ENCODE results near the gene GOLGA2.
"Not testable (repeated sequence)": the region's sequence is repeated elsewhere in the genome, so short reads cannot be mapped to it uniquely, and the experiment has no call there.

GOLGA2 gene

DNA sequence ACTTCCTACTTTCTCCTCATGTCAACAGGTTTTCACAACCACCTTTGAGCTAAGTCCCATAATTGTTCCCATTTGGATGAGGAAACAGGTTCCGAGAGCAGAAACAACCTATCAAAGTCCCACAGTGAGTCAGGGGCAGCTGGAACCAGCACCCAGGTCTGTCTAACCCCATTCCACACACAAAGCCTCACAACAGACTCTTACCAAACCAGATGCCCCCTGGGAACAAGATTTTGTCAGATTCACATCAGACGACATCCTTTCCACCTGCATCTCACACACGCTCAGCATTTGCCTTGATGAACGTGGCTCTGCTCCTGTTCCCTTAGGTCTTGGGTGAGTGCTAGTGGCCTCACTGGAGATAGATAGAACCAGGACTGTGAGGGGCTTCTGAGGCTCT, 17.3 kb upstream of the GOLGA2 start:
- DNase-seq (ENCODE audit: low read depth in 2 of 2, low spot score in 1 of 2) = no peak

- no peak for DNase-seq (ENCODE audit: low read depth in 2 of 2, low spot score in 1 of 2)
These were observed 16.2 kb upstream of the GOLGA2 start for GRCh38 chr9:128292009-128292408.

- DNase-seq (ENCODE audit: low read depth in 2 of 2, low spot score in 1 of 2) = no peak
These were observed 12.6 kb upstream of the GOLGA2 start for GRCh38 chr9:128288273-128289004.

DNA sequence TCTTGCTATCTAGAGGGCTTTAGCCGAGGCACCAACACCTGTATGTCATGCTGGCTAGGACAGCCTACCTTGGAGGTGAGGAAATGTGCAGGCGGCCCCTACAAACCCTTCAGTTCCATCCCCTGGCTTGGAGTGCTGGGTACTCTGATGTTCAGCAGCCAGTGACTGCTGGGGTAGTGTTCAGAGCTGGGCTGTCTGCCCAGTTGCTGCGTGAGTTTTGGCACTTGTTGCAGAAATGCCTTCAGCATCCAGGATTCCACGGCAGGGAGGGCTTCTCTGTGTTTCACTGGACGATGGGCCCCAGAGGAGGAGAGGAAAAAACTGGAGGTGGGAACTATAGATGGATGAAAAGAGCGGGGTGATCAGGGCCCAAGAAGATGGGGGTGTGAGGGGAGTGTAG, 10.6 kb upstream of the GOLGA2 start:
- no peak for DNase-seq (ENCODE audit: low read depth in 2 of 2, low spot score in 1 of 2)

DNA sequence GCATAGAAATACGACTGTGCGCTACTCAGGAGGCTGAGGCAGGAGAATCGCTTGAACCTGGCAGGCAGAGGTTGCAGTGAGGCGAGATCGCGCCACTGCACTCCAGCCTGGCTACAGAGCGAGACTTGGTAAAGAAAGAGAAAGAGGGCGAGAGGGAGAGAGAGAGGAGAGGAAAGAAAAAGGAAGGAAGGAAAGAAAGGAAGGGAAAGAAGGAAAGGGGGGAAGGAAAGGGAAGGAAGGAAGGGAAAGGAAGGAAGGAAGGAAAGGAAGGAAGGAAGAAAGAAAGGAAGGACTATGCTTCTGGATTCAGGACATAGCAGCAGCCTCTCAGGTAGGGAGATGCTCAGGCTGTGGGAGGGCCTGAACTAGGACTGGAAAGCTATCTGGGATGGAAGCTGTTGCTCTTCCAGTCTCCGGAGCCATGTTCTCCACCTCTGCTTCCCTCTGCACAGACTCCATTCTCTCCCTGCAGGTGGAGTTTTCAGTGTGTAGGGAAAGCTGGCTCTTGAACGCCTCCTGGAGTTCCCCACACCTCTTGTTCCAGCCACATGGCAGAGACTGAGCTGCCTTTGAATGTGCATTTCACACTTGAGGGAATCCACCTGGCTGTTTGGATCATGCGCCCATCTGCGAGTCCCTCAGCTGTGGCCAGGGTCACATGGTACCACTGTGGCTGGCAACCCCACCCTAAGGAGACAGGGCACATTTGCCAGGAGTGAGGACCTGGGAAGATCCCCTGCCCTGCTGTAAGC, 9.4 kb upstream of the GOLGA2 start:
- no peak for DNase-seq (ENCODE audit: low read depth in 2 of 2, low spot score in 1 of 2)

DNA sequence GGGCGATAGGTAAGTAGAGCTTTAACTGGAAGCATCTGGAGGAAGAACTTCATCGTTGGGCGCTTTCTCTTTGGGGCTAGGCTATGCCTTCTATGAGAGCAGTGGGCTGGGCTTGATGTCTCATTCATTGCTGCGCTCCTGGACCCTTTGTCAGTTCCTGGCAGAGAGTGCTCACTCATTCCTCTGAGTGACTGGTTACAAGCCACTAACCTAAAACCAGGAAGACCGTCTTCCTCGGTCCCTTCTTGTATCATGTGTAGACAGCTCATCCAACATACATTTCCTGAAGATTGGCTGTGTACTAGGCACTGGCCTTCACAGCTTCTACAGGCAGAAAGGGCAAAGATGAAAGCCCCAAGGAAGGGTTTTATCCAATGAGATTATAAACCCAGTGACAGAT, 6.7 kb upstream of the GOLGA2 start:
- DNase-seq (ENCODE audit: low read depth in 2 of 2, low spot score in 1 of 2) = no peak

- no peak for DNase-seq (ENCODE audit: low read depth in 2 of 2, low spot score in 1 of 2)
These were observed 4.3 kb upstream of the GOLGA2 start for GRCh38 chr9:128280084-128280622.

DNA sequence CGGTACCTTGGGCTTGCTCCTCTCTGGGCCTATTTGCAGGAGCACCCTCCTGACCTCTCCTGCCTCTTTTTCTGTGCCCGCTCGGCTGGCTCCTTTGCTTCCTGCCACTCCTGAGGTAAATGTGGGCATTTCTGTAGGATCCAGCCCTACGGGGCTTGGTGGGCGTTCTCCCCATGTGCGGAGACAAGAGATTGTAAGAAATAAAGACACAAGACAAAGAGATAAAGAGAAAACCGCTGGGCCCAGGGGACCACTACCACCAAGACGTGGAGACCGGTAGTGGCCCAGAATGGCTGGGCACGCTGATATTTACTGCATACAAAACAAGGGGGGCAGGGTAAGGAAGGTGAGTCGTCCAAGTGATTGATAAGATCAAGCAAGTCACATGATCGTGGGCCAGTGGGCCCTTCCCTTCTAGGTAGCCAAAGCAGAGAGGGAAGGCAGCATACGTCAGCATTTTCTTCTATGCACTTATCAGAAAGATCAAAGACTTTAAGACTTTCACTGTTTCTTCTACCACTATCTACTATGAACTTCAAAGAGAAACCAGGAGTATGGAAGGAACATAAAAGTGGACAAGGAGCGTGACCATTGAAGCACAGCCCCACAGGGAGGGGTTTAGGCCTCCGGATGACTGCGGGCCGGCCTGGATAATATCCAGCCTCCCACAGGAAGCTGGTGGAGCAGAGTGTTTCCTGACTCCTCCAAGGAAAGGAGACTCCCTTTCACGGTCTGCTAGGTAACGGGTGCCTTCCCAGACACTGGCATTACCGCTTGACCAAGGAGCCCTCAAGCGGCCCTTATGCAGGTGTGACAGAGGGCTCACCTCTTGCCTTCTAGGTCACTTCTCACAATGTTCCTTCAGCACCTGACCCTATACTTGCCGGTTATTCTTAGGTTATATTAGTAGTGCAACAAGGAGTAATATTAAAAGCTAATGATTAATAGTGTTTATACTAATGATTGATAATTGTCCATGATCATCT, 3.6 kb upstream of the GOLGA2 start:
- not testable (repeated sequence) for DNase-seq (ENCODE audit: low read depth in 2 of 2, low spot score in 1 of 2)

DNA sequence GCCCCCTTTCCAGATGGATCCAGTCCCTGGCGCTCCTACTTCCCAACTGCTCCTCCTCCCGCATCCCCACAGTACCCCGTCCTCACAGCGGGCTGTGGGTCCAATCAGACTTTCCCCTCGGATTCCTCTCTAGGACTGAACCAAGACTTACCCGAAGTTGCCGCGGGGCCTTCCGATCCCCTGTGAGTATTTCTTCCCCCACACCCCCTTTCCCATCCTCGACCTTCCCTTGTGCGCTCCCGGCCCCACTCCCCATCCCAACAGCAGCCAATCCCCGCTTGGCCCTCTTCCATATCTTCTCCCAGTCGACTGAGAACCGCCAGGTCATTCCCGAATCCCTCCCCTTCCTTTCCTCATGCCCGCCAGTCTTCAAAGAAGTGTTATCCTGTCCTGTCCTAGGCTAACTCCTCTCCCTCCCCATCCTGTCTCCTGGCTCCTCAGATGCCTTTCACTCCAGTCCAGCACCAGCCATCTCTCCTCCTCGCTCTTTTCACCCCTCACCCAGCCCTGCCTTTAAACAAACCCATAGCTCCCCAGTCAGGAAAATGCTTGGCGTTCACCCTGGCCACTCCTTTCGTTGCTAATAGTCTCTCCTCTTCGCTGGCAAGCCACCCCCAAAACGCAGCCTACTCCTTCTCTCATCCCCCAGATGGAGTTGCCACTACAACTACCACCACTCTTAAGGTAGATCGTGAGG, 915 bp upstream of the GOLGA2 start:
- DNase-seq (ENCODE audit: low read depth in 2 of 2, low spot score in 1 of 2) = no peak

GRCh38 chr9:128276008-128276573, 284 bp upstream of the GOLGA2 start, which contains the start of gene SWI5:
Gene SWI5 (plus strand): TSS chr9:128276276.
- DNase-seq (ENCODE audit: low read depth in 2 of 2, low spot score in 1 of 2) = peak; percentile 99 to 100

- DNase-seq (ENCODE audit: low read depth in 2 of 2, low spot score in 1 of 2) = no peak
These were observed 1.6 kb downstream of the GOLGA2 start for GRCh38 chr9:128274245-128274644.

- no peak for DNase-seq (ENCODE audit: low read depth in 2 of 2, low spot score in 1 of 2)
These were observed 4.3 kb downstream of the GOLGA2 start for GRCh38 chr9:128271512-128271911.

DNA sequence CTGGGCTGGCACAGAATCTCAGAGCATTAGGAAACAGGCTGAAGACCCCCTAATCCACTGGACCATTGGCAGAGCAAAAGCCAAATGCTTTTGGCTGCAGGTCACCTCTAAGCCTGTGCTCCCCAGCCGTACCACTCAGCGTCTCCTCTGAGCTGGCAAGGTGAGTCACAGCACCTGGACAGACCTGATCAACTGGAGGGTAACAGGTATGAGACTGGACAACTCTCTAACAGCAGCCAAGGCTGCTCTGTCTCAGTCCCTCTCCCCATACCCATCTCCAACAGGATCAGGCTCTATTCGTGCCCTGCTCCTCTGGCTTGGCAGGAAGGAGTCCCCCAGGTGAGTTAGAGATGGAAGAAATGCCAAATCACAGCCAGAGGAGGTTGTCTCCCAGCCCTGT, 4.7 kb downstream of the GOLGA2 start:
- no peak for DNase-seq (ENCODE audit: low read depth in 2 of 2, low spot score in 1 of 2)

DNA sequence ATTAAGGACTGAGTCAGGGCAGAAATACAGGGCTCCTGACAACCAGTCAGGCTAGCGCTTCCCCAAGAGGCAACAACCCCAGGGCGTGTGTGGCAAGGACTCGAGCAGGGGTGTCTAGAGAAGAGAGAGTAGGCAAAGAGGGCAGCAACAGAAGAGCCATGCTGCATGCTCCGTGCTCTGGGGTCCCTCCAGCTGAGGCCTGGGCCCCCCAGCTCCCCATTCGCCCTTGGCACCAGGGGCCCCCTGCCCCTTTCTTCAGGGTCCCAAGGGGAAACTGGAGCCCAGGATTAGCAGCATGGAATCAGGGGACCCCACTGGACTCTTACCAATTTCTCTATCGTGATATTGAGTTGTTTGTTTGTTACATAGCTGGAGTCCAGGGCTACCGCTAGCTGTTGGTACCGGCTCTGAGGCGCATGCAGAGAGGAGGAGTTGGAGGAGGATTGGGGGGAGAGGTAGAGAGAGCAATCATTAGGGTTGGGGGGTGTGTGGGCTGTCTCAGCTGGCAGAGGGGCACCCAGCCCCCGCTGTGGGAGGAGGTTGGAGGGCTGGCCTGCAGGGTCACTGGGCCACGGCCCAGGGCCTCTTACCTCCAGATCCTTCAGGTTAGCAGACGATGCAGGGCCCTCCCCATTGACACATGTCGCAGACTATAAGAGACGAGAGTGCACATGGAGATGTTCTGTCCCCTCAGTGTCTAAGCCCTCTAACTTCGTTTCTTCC, 8.8 kb downstream of the GOLGA2 start:
- no peak for DNase-seq (ENCODE audit: low read depth in 2 of 2, low spot score in 1 of 2)

- DNase-seq (ENCODE audit: low read depth in 2 of 2, low spot score in 1 of 2) = no peak
These were observed 10.4 kb downstream of the GOLGA2 start for GRCh38 chr9:128265348-128265847.

GRCh38 chr9:128262687-128263086, 13.1 kb downstream of the GOLGA2 start:
- DNase-seq (ENCODE audit: low read depth in 2 of 2, low spot score in 1 of 2) = no peak

- DNase-seq (ENCODE audit: low read depth in 2 of 2, low spot score in 1 of 2) = no peak
These were observed 15.5 kb downstream of the GOLGA2 start for GRCh38 chr9:128260340-128260739.

- DNase-seq (ENCODE audit: low read depth in 2 of 2, low spot score in 1 of 2) = no peak
These were observed 16.7 kb downstream of the GOLGA2 start for GRCh38 chr9:128259156-128259555.

DNA sequence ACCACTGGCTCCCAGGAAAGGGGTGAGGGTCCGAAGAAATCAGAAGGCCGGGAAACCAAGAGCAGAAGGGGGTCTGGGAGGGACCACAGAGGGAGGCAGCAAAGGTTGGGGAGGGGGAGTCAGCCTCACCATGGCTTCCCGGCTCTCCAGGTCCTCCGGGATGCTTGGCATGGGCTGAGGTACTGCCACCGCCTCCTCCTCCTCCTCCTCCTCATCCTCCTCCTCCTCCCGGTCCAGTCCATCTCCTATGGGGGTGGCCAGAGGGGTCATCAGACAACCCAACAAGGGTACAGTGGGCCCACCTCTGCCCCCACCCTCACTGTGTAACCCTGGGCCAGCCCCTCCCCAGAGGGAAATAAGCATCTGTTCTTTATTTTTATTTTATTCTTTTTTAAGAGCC, 17.5 kb downstream of the GOLGA2 start:
- no peak for DNase-seq (ENCODE audit: low read depth in 2 of 2, low spot score in 1 of 2)
